Testis (tissue), 2 donors: ENCODE measurements around the gene CHMP2A.

Source experiments
- POLR2A ChIP-seq: fragments of 450-650 bp; IDR thresholded peaks from one replicate; pipeline ENCODE4 v1.6.1; 2017; ENCODE audit warnings: antibody characterized with exemption, mild to moderate bottlenecking, moderate library complexity
- TF ChIP-seq, protein P1 (sequence below), 3 experiments: fragments of 450-650 bp in 2 of 3; fragments of 200-600 bp in 1 of 3; sonication (generic) in 1 of 3; IDR thresholded peaks; one replicate each; pipeline ENCODE4 v1.5.1; 2016 to 2019; ENCODE audit warnings: antibody characterized with exemption in 3 of 3, mild to moderate bottlenecking in 2 of 3, moderate library complexity in 1 of 3

DNA sequence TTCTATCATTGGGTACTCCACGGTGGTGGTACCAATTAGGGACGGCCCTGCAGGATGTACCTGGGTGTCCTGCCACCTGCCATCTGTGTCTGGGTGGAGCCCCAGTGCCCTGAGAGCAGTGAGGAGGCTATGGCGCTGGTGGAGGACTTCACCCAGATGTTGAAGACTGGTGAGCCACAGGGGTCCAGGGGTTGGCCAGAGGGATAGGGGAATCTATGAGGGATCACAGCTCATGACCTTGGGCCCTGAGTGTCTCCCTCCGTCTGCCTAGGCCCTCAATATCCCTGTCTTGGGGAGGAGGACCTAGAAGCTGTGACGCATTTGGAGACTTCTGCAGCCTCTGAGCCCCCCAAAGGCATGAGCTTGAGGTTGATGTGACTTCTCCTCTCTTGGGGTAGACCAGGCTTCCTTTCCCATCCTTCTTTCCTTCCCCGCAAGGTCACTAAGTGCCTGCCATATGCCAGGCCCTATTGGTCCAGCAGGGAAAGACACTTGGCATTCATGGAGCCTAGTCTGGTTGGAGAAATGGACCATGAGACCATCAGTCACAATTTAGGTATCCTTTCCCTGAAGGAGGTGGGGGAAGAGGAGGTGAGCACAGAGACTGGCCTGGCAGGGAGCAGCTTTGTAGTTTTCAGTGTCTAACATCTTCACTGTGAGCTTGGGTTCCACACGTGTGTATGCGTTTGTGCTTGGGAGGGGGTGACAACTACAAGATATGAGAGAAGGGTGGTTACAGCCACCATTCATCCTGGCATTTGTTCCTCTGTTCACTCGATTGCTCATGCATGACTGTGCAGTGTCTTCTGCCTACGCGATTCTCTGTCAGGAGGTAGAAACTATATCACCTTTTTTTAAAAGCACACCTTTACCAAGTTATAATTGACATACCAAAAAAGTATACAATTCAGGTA lies 23.4 kb upstream of the CHMP2A start:
- TF ChIP-seq, protein P1, sequence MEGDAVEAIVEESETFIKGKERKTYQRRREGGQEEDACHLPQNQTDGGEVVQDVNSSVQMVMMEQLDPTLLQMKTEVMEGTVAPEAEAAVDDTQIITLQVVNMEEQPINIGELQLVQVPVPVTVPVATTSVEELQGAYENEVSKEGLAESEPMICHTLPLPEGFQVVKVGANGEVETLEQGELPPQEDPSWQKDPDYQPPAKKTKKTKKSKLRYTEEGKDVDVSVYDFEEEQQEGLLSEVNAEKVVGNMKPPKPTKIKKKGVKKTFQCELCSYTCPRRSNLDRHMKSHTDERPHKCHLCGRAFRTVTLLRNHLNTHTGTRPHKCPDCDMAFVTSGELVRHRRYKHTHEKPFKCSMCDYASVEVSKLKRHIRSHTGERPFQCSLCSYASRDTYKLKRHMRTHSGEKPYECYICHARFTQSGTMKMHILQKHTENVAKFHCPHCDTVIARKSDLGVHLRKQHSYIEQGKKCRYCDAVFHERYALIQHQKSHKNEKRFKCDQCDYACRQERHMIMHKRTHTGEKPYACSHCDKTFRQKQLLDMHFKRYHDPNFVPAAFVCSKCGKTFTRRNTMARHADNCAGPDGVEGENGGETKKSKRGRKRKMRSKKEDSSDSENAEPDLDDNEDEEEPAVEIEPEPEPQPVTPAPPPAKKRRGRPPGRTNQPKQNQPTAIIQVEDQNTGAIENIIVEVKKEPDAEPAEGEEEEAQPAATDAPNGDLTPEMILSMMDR (IDR thresholded peaks at IDR 0.05) = no peak
- no peak for TF ChIP-seq POLR2A
